ENCODE data around the gene SNX15.
A peak's percentile ranks its signal among the peaks of the same experiment; 100 is the strongest.

Gene SNX15

GRCh38 chr11:64994318-64994717, 32.9 kb upstream of the SNX15 start:
- 0 out of 2 replicates have a peak, but pooled peaks cover 3% of the 10 kb centered on the region for H3K4me1 ChIP-seq

GRCh38 chr11:64996327-64996709, 30.9 kb upstream of the SNX15 start:
- no peaks in the 10 kb centered on the region for H3K27me3 ChIP-seq
- TF ChIP-seq, protein P1, sequence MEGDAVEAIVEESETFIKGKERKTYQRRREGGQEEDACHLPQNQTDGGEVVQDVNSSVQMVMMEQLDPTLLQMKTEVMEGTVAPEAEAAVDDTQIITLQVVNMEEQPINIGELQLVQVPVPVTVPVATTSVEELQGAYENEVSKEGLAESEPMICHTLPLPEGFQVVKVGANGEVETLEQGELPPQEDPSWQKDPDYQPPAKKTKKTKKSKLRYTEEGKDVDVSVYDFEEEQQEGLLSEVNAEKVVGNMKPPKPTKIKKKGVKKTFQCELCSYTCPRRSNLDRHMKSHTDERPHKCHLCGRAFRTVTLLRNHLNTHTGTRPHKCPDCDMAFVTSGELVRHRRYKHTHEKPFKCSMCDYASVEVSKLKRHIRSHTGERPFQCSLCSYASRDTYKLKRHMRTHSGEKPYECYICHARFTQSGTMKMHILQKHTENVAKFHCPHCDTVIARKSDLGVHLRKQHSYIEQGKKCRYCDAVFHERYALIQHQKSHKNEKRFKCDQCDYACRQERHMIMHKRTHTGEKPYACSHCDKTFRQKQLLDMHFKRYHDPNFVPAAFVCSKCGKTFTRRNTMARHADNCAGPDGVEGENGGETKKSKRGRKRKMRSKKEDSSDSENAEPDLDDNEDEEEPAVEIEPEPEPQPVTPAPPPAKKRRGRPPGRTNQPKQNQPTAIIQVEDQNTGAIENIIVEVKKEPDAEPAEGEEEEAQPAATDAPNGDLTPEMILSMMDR (IDR thresholded peaks at IDR 0.05; ENCODE audit: low read depth, low read length) = no peak
- no peaks in the 10 kb centered on the region for H3K9me3 ChIP-seq
- H3K4me3 ChIP-seq (ENCODE audit: low read depth, low read length) = no peak overlapping the region
- no peaks in the 10 kb centered on the region for H3K36me3 ChIP-seq
- H3K4me1 ChIP-seq = no peaks in the 10 kb centered on the region
- DNase-seq = no peak

More at GRCh38 chr11:64994318-64994717, 32.9 kb upstream of the SNX15 start:
- Histone ChIP-seq H3K4me3 (ENCODE audit: low read depth, low read length) (no peak overlapping the region), H3K27me3 (no peaks in the 10 kb centered on the region), H3K36me3 (no peaks in the 10 kb centered on the region), H3K9me3 (no peaks in the 10 kb centered on the region)
- TF ChIP-seq, protein P1 (IDR thresholded peaks at IDR 0.05; ENCODE audit: low read depth, low read length) = no peak
- DNase-seq = no peak

GRCh38 chr11:64996710-64997380, 30.4 kb upstream of the SNX15 start, which contains the start of gene BATF2:
TSS of gene BATF2 (minus strand) at chr11:64996971. CDS start at chr11:64996914, 57 bp downstream.
- no peak within 1 kb of the TSS for H3K4me3 ChIP-seq (ENCODE audit: low read depth, low read length)
- H3K9me3 ChIP-seq = no peaks in the 10 kb centered on the region
- TF ChIP-seq, protein P1 (IDR thresholded peaks at IDR 0.05; ENCODE audit: low read depth, low read length) = peak; percentile 41
- H3K36me3 ChIP-seq = no peaks in the 10 kb centered on the region
- no peaks in the 10 kb centered on the region for H3K27me3 ChIP-seq
- DNase-seq = peak; percentile 61
- H3K4me1 ChIP-seq = no peaks in the 10 kb centered on the region

- no peak for DNase-seq
- H3K36me3 ChIP-seq = no peaks in the 10 kb centered on the region
- no peak overlapping the region for H3K4me3 ChIP-seq (ENCODE audit: low read depth, low read length)
Observed at GRCh38 chr11:64998141-64998540, 29.1 kb upstream of the SNX15 start.

GRCh38 chr11:64998690-64999431, 28.4 kb upstream of the SNX15 start:
- no peaks in the 10 kb centered on the region for H3K4me1 ChIP-seq
- H3K9me3 ChIP-seq = no peaks in the 10 kb centered on the region
- no peaks in the 10 kb centered on the region for H3K27me3 ChIP-seq
- TF ChIP-seq, protein P1 (IDR thresholded peaks at IDR 0.05; ENCODE audit: low read depth, low read length) = no peak
- H3K4me3 ChIP-seq (ENCODE audit: low read depth, low read length) = no peak overlapping the region
- DNase-seq = no peak
- no peaks in the 10 kb centered on the region for H3K36me3 ChIP-seq

More at GRCh38 chr11:64998141-64998540, 29.1 kb upstream of the SNX15 start:
- Histone ChIP-seq H3K4me1 (no peaks in the 10 kb centered on the region), H3K9me3 (no peaks in the 10 kb centered on the region), H3K27me3 (no peaks in the 10 kb centered on the region)
- TF ChIP-seq, protein P1 (IDR thresholded peaks at IDR 0.05; ENCODE audit: low read depth, low read length) = no peak

GRCh38 chr11:64999478-64999877, 27.8 kb upstream of the SNX15 start:
- Histone ChIP-seq H3K4me1 (no peaks in the 10 kb centered on the region), H3K9me3 (no peaks in the 10 kb centered on the region), H3K27me3 (no peaks in the 10 kb centered on the region), H3K4me3 (ENCODE audit: low read depth, low read length) (no peak overlapping the region), H3K36me3 (no peaks in the 10 kb centered on the region)
- TF ChIP-seq, protein P1 (IDR thresholded peaks at IDR 0.05; ENCODE audit: low read depth, low read length) = no peak
- no peak for DNase-seq
